Mesothelial cell of epicardium (in vitro differentiated cells): ENCODE results near the gene NBR1. TPM values are rescaled to one million over a fixed set of nuclear protein-coding genes. Genes with fewer than 3 reads are reported as not detected.
"Not testable (repeated sequence)": the region's sequence is repeated elsewhere in the genome, so short reads cannot be mapped to it uniquely, and the experiment has no call there.

ENCODE experiments used
- DNase-seq, 2 experiments: peaks; one replicate each; pipeline ENCODE4 v3.0.0; 2021; ENCODE audit warnings: low spot score in 2 of 2; ENCODE audit not compliant: unreplicated experiment in 2 of 2
- H3K27ac Mint-ChIP-seq: 2 replicates; pipeline ENCODE4 v1.8.0; 2021; ENCODE audit warnings: mixed read lengths
- H3K27me3 Mint-ChIP-seq: 2 replicates; pipeline ENCODE4 v1.8.0; 2021; ENCODE audit warnings: low read depth, mixed read lengths
- H3K36me3 Mint-ChIP-seq: 2 replicates; pipeline ENCODE4 v1.8.0; 2021; ENCODE audit warnings: mixed read lengths
- H3K4me1 Mint-ChIP-seq: 2 replicates; pipeline ENCODE4 v1.8.0; 2021; ENCODE audit warnings: mixed read lengths
- H3K4me3 Mint-ChIP-seq: 2 replicates; pipeline ENCODE4 v1.8.0; 2021; ENCODE audit warnings: mild to moderate bottlenecking, moderate library complexity, mixed read lengths
- H3K9me3 Mint-ChIP-seq: 2 replicates; pipeline ENCODE4 v1.8.0; 2021; ENCODE audit warnings: mixed read lengths
- CTCF ChIP-seq: fragments of 200-600 bp; sonication (generic); IDR thresholded peaks from one replicate; pipeline ENCODE4 v1.5.0; 2021; ENCODE audit warnings: antibody characterized with exemption; ENCODE audit not compliant: unreplicated experiment
- total RNA-seq: library from RNA; stranded (reverse); gene quantifications from 3 replicates; pipeline ENCODE4 v1.2.1, GENCODE V29; 2021

The NBR1 gene
- total RNA-seq, 1 donor from 2014 or later, result 63.3 TPM

DNA sequence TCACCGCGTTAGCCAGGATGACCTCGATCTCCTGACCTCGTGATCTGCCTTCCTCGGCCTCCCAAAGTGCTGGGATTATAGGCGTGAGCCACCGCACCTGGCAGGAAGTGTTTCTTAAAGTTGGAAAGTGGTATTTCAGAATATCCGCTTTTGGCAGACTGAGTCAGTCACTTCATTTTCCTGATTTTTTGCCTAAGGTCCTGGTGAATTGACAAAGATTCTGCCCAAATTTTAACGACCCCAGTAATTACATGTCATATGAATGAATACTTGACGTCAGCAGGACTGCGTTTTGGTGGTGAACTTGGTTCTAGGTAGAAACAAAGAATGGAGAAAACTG lies 41.4 kb upstream of the NBR1 start:
- Mint-ChIP-seq H3K4me3 (no peak overlapping the region), H3K27ac (peak overlapping the region; percentile 77), H3K9me3 (no peaks in the 10 kb centered on the region), H3K4me1 (peaks cover 19% of the 10 kb centered on the region), H3K27me3 (no peaks in the 10 kb centered on the region), H3K36me3 (peaks cover 11% of the 10 kb centered on the region)
- DNase-seq, result no peak
- no peak for TF ChIP-seq CTCF

DNA sequence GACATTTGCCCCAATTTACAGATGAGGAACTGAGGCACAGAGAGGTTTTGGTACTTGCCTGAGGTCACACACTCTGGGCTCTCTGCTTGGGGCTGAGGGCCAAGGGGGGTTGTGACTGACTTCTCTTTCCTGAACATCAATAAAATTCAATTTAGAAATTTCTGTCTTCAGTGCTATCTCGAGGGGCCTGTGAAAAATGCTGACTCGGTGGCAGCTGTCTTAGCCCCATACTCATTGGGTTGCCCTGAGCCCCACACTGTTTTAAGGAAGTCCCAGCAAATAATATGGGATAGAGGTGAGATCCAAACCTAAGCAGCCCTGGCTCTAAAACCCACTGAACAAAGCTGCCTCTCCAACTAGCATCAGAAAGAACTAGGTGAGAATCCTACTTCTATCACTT lies 38.9 kb upstream of the NBR1 start:
- Mint-ChIP-seq H3K4me3 (no peak overlapping the region), H3K4me1 (peaks cover 7% of the 10 kb centered on the region), H3K9me3 (no peaks in the 10 kb centered on the region), H3K27ac (no peak overlapping the region), H3K36me3 (peaks cover 14% of the 10 kb centered on the region), H3K27me3 (no peaks in the 10 kb centered on the region)
- DNase-seq, result no peak
- no peak for TF ChIP-seq CTCF

GRCh38 chr17:43133439-43133838 lies 37.6 kb upstream of the NBR1 start:
- not testable (repeated sequence) for H3K36me3 Mint-ChIP-seq, DNase-seq, H3K27ac Mint-ChIP-seq, H3K4me3 Mint-ChIP-seq, H3K9me3 Mint-ChIP-seq, H3K27me3 Mint-ChIP-seq, H3K4me1 Mint-ChIP-seq

DNA sequence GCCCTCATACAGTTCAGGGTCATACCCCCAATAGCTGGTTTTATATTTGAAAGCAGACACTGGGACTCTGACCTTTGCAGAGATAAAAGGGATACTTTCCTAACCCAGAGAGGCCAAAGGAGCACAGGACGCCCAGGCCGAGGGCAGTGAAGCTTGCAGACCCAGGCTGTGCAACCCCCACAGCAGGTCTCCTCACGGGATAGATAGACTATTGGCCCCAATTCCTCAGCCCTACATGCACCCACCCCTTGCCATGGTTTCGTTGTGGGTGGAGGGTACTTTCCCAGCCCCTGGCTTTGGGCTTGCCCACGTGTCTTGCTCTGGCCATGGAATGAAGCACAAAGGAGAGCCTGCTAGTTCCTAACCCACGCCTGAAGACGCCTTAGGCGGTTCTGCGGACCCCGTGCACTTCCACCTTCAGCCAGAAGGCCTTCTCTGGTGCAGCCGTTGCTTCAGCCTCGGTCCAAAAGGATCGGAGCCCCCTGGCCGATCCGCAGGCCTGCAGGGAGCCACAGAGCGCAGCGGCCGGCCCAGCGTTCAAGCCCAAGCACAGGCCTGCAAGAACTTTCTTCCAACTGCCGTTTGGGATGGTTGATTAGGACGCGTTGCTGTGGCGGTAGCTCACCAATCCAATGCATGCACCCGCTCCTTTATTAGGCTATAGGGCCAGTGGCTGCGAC lies 36.1 kb upstream of the NBR1 start:
- no peaks in the 10 kb centered on the region for H3K27me3 Mint-ChIP-seq
- H3K36me3 Mint-ChIP-seq, result peaks cover 9% of the 10 kb centered on the region
- TF ChIP-seq CTCF, result no peak
- no peak overlapping the region for H3K4me3 Mint-ChIP-seq
- no peaks in the 10 kb centered on the region for H3K9me3 Mint-ChIP-seq
- no peaks in the 10 kb centered on the region for H3K4me1 Mint-ChIP-seq
- no peak overlapping the region for H3K27ac Mint-ChIP-seq
- no peak for DNase-seq

GRCh38 chr17:43135454-43135819 lies 35.6 kb upstream of the NBR1 start:
- no peak overlapping the region for H3K27ac Mint-ChIP-seq
- peaks cover 13% of the 10 kb centered on the region for H3K36me3 Mint-ChIP-seq
- TF ChIP-seq CTCF, result no peak
- no peaks in the 10 kb centered on the region for H3K27me3 Mint-ChIP-seq
- H3K4me1 Mint-ChIP-seq, result no peaks in the 10 kb centered on the region
- H3K4me3 Mint-ChIP-seq, result no peak overlapping the region
- no peak for DNase-seq
- H3K9me3 Mint-ChIP-seq, result no peaks in the 10 kb centered on the region

DNA sequence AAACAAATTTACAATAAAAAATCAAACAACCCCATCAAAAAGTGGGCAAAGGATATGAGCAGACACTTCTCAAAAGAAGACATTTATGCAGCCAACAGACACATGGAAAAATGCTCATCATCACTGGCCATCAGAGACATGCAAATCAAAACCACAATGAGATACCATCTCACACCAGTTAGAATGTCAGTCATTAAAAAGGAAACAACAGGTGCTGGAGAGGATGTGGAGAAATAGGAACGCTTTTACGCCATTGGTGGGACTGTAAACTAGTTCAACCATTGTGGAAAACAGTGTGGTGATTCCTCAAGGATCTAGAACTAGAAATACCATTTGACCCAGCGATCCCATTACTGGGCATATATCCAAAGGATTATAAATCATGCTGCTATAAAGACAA lies 34.4 kb upstream of the NBR1 start:
- not testable (repeated sequence) for H3K27me3 Mint-ChIP-seq, H3K27ac Mint-ChIP-seq, H3K4me1 Mint-ChIP-seq, DNase-seq, H3K9me3 Mint-ChIP-seq, H3K4me3 Mint-ChIP-seq
- H3K36me3 Mint-ChIP-seq, result peaks cover 16% of the 10 kb centered on the region

DNA sequence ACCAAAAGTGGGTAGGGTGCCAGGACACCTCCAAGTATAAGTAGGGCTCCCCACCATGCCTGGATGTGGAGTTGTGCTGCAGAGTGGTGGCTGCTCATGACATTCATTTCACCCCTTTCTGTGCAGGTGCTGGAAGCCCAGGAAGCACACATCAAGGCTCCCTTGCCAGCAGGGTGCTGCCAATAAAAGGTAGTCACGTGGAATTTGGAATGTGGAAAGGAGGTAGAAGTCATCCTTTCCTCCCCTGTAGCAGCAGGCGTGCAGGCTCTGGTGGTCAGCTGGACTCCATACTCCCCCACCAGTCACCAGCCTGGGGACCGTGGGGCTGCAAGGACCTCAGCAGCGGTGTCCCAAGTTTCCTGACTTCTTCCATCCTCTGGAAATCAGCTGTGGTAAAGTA lies 32.5 kb upstream of the NBR1 start:
- peaks cover 20% of the 10 kb centered on the region for H3K36me3 Mint-ChIP-seq
- H3K9me3 Mint-ChIP-seq, H3K27me3 Mint-ChIP-seq, H3K4me1 Mint-ChIP-seq, H3K4me3 Mint-ChIP-seq, H3K27ac Mint-ChIP-seq, DNase-seq: not testable (repeated sequence)
